Measurements from ENCODE around the gene DNAJC1. TPM values are rescaled to one million over a fixed set of nuclear protein-coding genes. Genes with fewer than 3 reads are reported as not detected.

Gene DNAJC1
- polyA plus RNA-seq, 1 donor from 2014 or later: 15.9 TPM

- no peak overlapping the region for H3K4me2 ChIP-seq (ENCODE audit: low read length)
- no peak overlapping the region for H2AFZ ChIP-seq (ENCODE audit: low read depth, low read length)
- H4K20me1 ChIP-seq (ENCODE audit: insufficient read depth): no peaks in the 10 kb centered on the region
- TF ChIP-seq TAF1 (IDR thresholded peaks at IDR 0.05; ENCODE audit: low read depth): no peak
- no peak for TF ChIP-seq POLR2AphosphoS5 (IDR thresholded peaks at IDR 0.05)
- TF ChIP-seq, protein P1, sequence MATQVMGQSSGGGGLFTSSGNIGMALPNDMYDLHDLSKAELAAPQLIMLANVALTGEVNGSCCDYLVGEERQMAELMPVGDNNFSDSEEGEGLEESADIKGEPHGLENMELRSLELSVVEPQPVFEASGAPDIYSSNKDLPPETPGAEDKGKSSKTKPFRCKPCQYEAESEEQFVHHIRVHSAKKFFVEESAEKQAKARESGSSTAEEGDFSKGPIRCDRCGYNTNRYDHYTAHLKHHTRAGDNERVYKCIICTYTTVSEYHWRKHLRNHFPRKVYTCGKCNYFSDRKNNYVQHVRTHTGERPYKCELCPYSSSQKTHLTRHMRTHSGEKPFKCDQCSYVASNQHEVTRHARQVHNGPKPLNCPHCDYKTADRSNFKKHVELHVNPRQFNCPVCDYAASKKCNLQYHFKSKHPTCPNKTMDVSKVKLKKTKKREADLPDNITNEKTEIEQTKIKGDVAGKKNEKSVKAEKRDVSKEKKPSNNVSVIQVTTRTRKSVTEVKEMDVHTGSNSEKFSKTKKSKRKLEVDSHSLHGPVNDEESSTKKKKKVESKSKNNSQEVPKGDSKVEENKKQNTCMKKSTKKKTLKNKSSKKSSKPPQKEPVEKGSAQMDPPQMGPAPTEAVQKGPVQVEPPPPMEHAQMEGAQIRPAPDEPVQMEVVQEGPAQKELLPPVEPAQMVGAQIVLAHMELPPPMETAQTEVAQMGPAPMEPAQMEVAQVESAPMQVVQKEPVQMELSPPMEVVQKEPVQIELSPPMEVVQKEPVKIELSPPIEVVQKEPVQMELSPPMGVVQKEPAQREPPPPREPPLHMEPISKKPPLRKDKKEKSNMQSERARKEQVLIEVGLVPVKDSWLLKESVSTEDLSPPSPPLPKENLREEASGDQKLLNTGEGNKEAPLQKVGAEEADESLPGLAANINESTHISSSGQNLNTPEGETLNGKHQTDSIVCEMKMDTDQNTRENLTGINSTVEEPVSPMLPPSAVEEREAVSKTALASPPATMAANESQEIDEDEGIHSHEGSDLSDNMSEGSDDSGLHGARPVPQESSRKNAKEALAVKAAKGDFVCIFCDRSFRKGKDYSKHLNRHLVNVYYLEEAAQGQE (IDR thresholded peaks at IDR 0.05; ENCODE audit: borderline replicate concordance): no peak
- TF ChIP-seq EP300 (conservative IDR thresholded peaks at IDR 0.05; ENCODE audit: poor library complexity, severe bottlenecking): no peak
- TF ChIP-seq, protein P2, sequence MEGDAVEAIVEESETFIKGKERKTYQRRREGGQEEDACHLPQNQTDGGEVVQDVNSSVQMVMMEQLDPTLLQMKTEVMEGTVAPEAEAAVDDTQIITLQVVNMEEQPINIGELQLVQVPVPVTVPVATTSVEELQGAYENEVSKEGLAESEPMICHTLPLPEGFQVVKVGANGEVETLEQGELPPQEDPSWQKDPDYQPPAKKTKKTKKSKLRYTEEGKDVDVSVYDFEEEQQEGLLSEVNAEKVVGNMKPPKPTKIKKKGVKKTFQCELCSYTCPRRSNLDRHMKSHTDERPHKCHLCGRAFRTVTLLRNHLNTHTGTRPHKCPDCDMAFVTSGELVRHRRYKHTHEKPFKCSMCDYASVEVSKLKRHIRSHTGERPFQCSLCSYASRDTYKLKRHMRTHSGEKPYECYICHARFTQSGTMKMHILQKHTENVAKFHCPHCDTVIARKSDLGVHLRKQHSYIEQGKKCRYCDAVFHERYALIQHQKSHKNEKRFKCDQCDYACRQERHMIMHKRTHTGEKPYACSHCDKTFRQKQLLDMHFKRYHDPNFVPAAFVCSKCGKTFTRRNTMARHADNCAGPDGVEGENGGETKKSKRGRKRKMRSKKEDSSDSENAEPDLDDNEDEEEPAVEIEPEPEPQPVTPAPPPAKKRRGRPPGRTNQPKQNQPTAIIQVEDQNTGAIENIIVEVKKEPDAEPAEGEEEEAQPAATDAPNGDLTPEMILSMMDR (IDR thresholded peaks at IDR 0.05; ENCODE audit: poor library complexity, severe bottlenecking): no peak
- no peak for TF ChIP-seq RAD21 (conservative IDR thresholded peaks at IDR 0.05)
- TF ChIP-seq SMC3 (conservative IDR thresholded peaks at IDR 0.05; ENCODE audit: poor library complexity): no peak
- no peak for TF ChIP-seq EZH2 (IDR thresholded peaks at IDR 0.05; ENCODE audit: borderline replicate concordance, insufficient read depth, low read length, poor library complexity, severe bottlenecking)
- no peaks in the 10 kb centered on the region for H3F3A ChIP-seq (ENCODE audit: insufficient read depth, low read length, poor library complexity, severe bottlenecking)
- peaks cover 4% of the 10 kb centered on the region for H3K9me3 ChIP-seq (ENCODE audit: low read length)
- H3K9ac ChIP-seq (ENCODE audit: low read length): no peak overlapping the region
- H3K36me3 ChIP-seq (ENCODE audit: insufficient read depth, low read length): no peaks in the 10 kb centered on the region
- no peaks in the 10 kb centered on the region for H3K27me3 ChIP-seq (ENCODE audit: insufficient read depth, low read depth, low read length)
- H3K4me3 ChIP-seq (ENCODE audit: low read length): no peak overlapping the region
- H3K9me2 ChIP-seq (ENCODE audit: insufficient read depth, low read length): no peaks in the 10 kb centered on the region
- H3K79me2 ChIP-seq (replicated peaks; ENCODE audit: insufficient read depth, low read length): no peaks in the 10 kb centered on the region
- no peak overlapping the region for H3K27ac ChIP-seq (ENCODE audit: low read length)
These were observed 107.6 kb downstream of the DNAJC1 start for GRCh38 chr10:21895932-21896331.

- TF ChIP-seq EP300 (conservative IDR thresholded peaks at IDR 0.05; ENCODE audit: poor library complexity, severe bottlenecking): no peak
- TF ChIP-seq, protein P1 (IDR thresholded peaks at IDR 0.05; ENCODE audit: borderline replicate concordance): no peak
- no peak for TF ChIP-seq SMC3 (conservative IDR thresholded peaks at IDR 0.05; ENCODE audit: poor library complexity)
- TF ChIP-seq TAF1 (IDR thresholded peaks at IDR 0.05; ENCODE audit: low read depth): no peak
- TF ChIP-seq RAD21 (conservative IDR thresholded peaks at IDR 0.05): no peak
- TF ChIP-seq EZH2 (IDR thresholded peaks at IDR 0.05; ENCODE audit: borderline replicate concordance, insufficient read depth, low read length, poor library complexity, severe bottlenecking): no peak
- TF ChIP-seq, protein P2 (IDR thresholded peaks at IDR 0.05; ENCODE audit: poor library complexity, severe bottlenecking): no peak
- no peak for TF ChIP-seq POLR2AphosphoS5 (IDR thresholded peaks at IDR 0.05)
- no peak for TF ChIP-seq MXI1 (conservative IDR thresholded peaks at IDR 0.05; ENCODE audit: poor library complexity, severe bottlenecking)
- Histone ChIP-seq H3K79me2 (replicated peaks; ENCODE audit: insufficient read depth, low read length) (no peaks in the 10 kb centered on the region), H3K27ac (ENCODE audit: low read length) (no peak overlapping the region), H3K9me2 (ENCODE audit: insufficient read depth, low read length) (no peaks in the 10 kb centered on the region), H3K9me3 (ENCODE audit: low read length) (peaks cover 4% of the 10 kb centered on the region), H2AFZ (ENCODE audit: low read depth, low read length) (no peak overlapping the region), H3K27me3 (ENCODE audit: insufficient read depth, low read depth, low read length) (no peaks in the 10 kb centered on the region), H3F3A (ENCODE audit: insufficient read depth, low read length, poor library complexity, severe bottlenecking) (no peaks in the 10 kb centered on the region), H3K4me2 (ENCODE audit: low read length) (no peak overlapping the region), H3K4me3 (ENCODE audit: low read length) (no peak overlapping the region), H3K9ac (ENCODE audit: low read length) (no peak overlapping the region), H4K20me1 (ENCODE audit: insufficient read depth) (no peaks in the 10 kb centered on the region), H3K36me3 (ENCODE audit: insufficient read depth, low read length) (peaks cover 3% of the 10 kb centered on the region)
These were observed 108.7 kb downstream of the DNAJC1 start for GRCh38 chr10:21894648-21895342.

Data from neural cell (in vitro differentiated cells).